Prostate gland (tissue), 2 donors: ENCODE results near the gene NXF1. TPM values are rescaled to one million over a fixed set of nuclear protein-coding genes. Genes with fewer than 3 reads are reported as not detected.

Experiments
- DNase-seq: peaks from one replicate; pipeline ENCODE4 v3.0.0-alpha.2; 2019; ENCODE audit warnings: low spot score
- H3K27ac ChIP-seq, 2 donors: fragments of 200-600 bp; sonication (generic); 2 replicates each; pipeline ENCODE4 v1.5.1; 2017 to 2019
- H3K27me3 ChIP-seq: fragments of 200-600 bp; sonication (generic); replicated peaks from 2 replicates; pipeline ENCODE4 v1.5.1; 2019; ENCODE audit not compliant: insufficient read depth
- H3K36me3 ChIP-seq, 2 donors: fragments of 200-600 bp; sonication (generic); 1 replicate in 1 of 2; 2 replicates in 1 of 2; pipeline versions ENCODE4 v1.5.1 to v1.8.1; 2017 to 2019
- H3K4me1 ChIP-seq: fragments of 200-600 bp; sonication (generic); replicated peaks from 2 replicates; pipeline ENCODE4 v1.5.1; 2019
- H3K4me3 ChIP-seq, 2 donors: fragments of 200-600 bp; sonication (generic); 2 replicates each; pipeline ENCODE4 v1.5.1; 2017 to 2019
- H3K9me3 ChIP-seq: fragments of 200-600 bp; sonication (generic); 2 replicates; pipeline ENCODE4 v1.5.1; 2017
- CTCF ChIP-seq, 4 experiments: fragments of 200-600 bp in 2 of 4; fragments of 450-650 bp in 2 of 4; sonication (generic) in 2 of 4; IDR thresholded peaks; 1 replicate in 3 of 4; 2 replicates in 1 of 4; pipeline ENCODE4 v1.5.1; 2016 to 2019; ENCODE audit warnings: antibody characterized with exemption in 4 of 4, mild to moderate bottlenecking in 2 of 4, moderate library complexity in 2 of 4
- POLR2A ChIP-seq: fragments of 450-650 bp; IDR thresholded peaks from one replicate; pipeline ENCODE4 v1.6.1; 2016; ENCODE audit warnings: antibody characterized with exemption, mild to moderate bottlenecking
- POLR2AphosphoS5 ChIP-seq: sonication (generic); formaldehyde crosslinking; IDR thresholded peaks from one replicate; pipeline ENCODE4 v1.6.1; 2017; ENCODE audit warnings: antibody characterized with exemption
- WGBS: methylation state at CpG from one replicate; pipeline ENCODE4 v1.1.5; 2018; 5-methylcytosine and 5-hydroxymethylcytosine counted together
- intact Hi-C: fragments of 100-400 bp; cut with DNase I; formaldehyde crosslinking; loops from one replicate; pipeline ENCODE4 v1.14.2; 2022
- total RNA-seq, 2 donors: library from RNA; depleted of rRNA; stranded (reverse); fragments of >200 nt; gene quantifications; one replicate each; pipeline ENCODE4 v1.1.0, GENCODE V29; 2016

Gene NXF1
- total RNA-seq, 2 donors from 2014 or later: 75.6 to 98.2 TPM

- no peaks in the 10 kb centered on the region for H3K36me3 ChIP-seq
- no peak for TF ChIP-seq CTCF (IDR thresholded peaks at IDR 0.05)
- TF ChIP-seq POLR2A: no peak
- TF ChIP-seq POLR2AphosphoS5: no peak
- no peak for DNase-seq
- H3K27me3 ChIP-seq: no peaks in the 10 kb centered on the region
- peaks cover 9% of the 10 kb centered on the region for H3K4me1 ChIP-seq
- WGBS: 44% methylated on average over 3 of the region's 3 CpGs
- no peaks in the 10 kb centered on the region for H3K9me3 ChIP-seq
- no peak overlapping the region for H3K4me3 ChIP-seq
- H3K27ac ChIP-seq: no peak overlapping the region
- intact Hi-C loops: no loop called here
These were observed 46.7 kb upstream of the NXF1 start for GRCh38 chr11:62851807-62852522.

- Histone ChIP-seq H3K36me3 (no peaks in the 10 kb centered on the region), H3K9me3 (no peaks in the 10 kb centered on the region), H3K4me3 (no peak overlapping the region), H3K27me3 (no peaks in the 10 kb centered on the region), H3K27ac (no peak overlapping the region), H3K4me1 (peaks cover 9% of the 10 kb centered on the region)
- no peak for TF ChIP-seq POLR2AphosphoS5
- no peak for TF ChIP-seq CTCF (IDR thresholded peaks at IDR 0.05)
- no peak for TF ChIP-seq POLR2A
- WGBS: 70% methylated on average over 15 of the region's 15 CpGs
- no peak for DNase-seq
- intact Hi-C loops: no loop called here
These were observed 45.9 kb upstream of the NXF1 start for GRCh38 chr11:62850911-62851806.

- TF ChIP-seq POLR2AphosphoS5: no peak
- no peak for TF ChIP-seq CTCF (IDR thresholded peaks at IDR 0.05)
- no peak for TF ChIP-seq POLR2A
- Histone ChIP-seq H3K9me3 (no peaks in the 10 kb centered on the region), H3K27me3 (no peaks in the 10 kb centered on the region), H3K4me1 (peaks cover under 1% of the 10 kb centered on the region), H3K4me3 (no peak overlapping the region), H3K36me3 (no peaks in the 10 kb centered on the region), H3K27ac (no peak overlapping the region)
- intact Hi-C loops: no loop called here
- WGBS: 93% methylated on average over 1 of the region's 1 CpG
- no peak for DNase-seq
These were observed 42.6 kb upstream of the NXF1 start for GRCh38 chr11:62847767-62848314.

- TF ChIP-seq CTCF (IDR thresholded peaks at IDR 0.05) (no peak), POLR2A (no peak), POLR2AphosphoS5 (no peak)
These were observed 40.9 kb upstream of the NXF1 start for GRCh38 chr11:62846177-62846576.

More at GRCh38 chr11:62846177-62846576, 40.9 kb upstream of the NXF1 start:
- Histone ChIP-seq H3K4me3 (no peak overlapping the region), H3K36me3 (no peaks in the 10 kb centered on the region), H3K4me1 (peaks cover 8% of the 10 kb centered on the region), H3K27ac (no peak overlapping the region), H3K9me3 (no peaks in the 10 kb centered on the region), H3K27me3 (no peaks in the 10 kb centered on the region)
- no peak for DNase-seq
- 86% methylated on average over 3 of the region's 3 CpGs for WGBS
- intact Hi-C loops: no loop called here
